Dermis blood vessel endothelial cell (primary cell): ENCODE data around the gene DCTD. TPM values are rescaled to one million over a fixed set of nuclear protein-coding genes. Genes with fewer than 3 reads are reported as not detected.

Experiments
- DNase-seq: peaks from one replicate; pipeline ENCODE4 v3.0.0; 2010
- total RNA-seq: library from RNA; depleted of rRNA; stranded (reverse); fragments of >200 nt; gene quantifications from 2 replicates; pipeline ENCODE4 v1.2.3, GENCODE V29; 2014

Gene DCTD
- total RNA-seq: 77.3 and 107 TPM in 2 replicates

DNA sequence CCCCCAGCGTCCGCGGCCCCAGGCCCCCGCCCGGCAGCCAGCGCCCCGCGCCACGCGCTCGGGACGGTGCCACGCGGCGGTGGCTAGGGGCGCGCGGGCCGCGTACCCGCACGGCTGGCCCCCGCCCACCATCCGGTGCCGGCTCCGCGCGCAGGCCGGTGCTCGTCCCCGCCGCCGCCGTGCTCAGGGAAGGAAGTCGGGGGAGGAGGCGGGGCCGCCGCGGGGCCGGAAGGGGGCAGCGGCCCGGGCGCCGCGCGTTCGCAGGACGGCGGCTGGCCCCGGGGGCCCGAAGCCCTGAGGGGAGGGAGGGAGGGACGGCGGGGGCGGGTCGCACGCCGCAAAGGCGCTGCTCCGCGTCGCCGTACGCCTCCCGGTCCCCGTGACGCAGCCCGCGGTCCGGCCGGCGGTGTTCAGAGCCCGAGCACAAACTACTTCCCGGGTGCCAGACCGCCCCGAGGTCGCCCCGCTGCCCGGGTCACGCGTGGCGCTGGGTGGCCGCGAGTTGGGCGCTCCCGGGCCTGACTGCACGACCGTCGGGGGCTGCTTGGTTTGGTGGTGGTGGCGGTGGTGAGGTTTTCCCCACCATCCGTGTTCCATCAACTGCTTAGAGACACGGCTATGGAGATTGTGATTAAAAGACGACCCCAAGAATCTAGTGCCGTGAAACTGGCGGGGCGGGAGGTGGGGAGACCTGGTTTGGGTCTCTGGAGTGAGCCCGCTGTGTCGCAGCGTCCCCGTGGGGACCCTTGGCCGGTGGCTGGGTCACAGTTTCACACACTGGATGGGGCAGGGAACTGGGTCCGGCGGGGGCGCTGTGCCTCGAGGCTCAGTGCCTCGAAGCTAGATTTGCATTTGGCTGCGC lies at the start of gene DCTD:
Gene DCTD, minus strand, starts transcription at position 205 of the 862 bp plus-strand sequence. CDS start 1,818 bp downstream, outside the sequence.
- DNase-seq: peak; percentile 75

DNA sequence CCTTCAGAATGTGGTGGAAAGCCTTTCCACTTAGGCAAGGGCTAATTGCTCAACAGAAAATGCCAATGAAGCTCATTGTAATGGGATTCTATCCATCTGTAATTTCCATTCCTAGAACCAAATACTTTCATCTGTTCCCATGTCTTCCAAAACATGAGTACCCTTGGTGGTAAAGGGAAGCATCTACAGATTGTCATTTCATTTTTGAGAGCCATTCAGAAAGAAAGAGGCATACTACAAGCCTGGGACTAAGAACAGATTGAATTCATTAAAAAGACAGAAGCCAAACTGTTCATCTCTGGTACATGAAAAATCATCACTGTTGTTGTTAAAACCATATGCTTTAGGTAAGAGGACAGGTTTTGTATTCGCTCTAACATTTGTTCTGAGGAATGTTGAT lies 43.6 kb upstream of the DCTD start:
- DNase-seq: no peak

DNA sequence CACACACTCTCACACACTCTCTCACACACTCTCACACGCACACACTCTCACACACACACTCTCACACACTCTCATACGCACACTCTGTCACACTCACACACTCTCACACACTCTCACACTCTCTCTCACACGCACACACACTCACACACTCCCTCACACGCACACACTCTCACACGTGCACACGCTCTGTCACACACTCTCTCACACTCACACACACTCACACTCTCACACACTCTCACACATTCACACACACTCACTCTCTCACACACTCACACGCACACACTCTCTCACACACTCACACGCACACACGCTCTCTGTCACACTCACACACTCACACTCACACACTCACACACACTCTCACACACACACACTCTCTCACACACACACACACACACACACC lies 43.0 kb upstream of the DCTD start:
- no peak for DNase-seq

DNA sequence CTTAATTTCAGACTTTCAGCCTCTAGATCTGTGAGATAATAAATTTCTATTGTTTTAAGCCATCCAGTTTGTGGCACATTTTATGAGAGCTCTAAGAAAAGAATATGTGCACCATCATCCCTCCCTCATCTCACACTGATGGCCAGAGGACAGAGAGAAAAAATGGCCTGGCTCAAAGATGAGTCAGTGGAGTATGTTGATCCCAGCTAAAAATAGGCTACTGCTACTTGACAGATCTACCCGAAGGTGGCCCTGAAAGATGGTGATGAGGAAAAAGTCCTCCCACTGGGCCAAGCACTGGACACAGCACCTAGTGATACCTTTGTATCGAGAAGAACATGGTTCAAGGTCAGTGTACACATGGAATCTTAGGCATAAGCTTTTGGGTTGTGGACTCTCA lies 38.2 kb upstream of the DCTD start:
- no peak for DNase-seq

DNA sequence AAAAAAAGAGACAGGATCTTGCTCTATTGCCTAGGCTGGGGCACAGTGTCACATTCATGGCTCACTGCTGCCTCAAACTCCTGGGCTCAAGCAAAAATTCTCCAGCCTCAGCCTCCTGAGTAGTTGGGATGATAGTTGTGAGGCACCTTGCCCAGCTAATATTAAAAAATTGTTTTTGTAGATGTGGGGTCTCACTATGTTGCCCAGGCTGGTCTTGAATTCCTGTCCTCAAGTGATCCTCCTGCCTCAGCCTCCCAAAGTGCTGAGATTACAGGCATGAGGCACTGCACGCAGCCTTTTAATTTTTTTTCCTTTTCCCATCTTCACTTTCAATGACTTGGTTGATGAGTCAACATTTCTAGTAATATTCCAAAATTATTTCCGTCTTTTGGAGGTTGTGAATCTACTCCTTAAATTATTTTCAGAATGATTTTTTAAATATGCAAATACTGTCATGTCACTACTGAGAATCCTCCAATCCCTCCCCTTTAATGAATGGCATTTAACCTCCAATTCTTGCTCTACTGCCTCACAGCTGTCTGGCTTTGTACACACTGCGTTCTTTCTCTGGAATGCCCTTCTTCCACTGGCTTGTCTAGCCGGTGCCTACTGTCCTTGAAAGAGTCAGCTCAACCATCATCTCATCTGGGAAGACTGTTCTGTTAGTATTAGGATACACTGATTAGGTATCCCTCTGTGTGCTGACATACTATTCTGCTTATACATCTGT lies 27.5 kb upstream of the DCTD start:
- DNase-seq: no peak

DNA sequence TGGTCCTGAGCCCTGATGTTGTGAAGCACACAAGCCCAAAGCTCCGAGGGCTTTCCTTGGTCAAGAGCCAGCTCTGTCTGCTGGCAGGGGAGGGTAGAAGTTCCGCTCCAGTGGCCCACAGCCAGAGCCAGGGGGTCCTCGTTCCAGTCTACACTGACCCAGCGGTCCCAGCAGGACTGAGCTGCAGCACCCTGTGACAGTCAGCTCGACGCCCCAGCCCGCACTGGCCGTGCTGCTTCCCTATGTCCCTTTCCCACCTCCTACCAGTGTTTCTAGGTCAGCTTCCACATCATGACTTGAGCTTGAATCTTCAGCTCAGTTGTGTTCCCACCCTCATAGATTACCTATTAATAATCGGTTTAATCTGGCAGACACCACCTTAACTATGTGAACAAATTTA lies 22.5 kb upstream of the DCTD start:
- DNase-seq: no peak

DNA sequence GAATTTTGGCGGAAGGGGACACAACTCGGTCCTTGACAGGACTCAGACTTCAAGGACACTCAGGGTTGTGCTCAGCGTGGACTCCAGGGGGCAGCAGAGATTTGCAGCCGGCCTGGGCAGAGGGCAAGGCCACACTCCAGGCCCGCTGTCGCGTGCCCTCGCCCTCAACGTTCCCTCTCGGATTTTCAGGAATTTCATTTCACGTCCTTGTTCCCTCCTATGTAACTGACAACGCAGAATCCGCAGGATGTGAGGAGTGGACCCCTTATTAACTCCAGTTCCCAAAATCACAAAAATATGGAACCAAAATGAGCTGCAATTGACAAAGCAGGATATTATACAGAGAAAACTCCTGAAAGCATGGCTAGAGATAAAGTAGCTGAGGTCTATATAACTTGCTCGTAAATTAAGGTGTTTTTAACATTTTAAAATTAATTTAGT lies 21.0 kb upstream of the DCTD start:
- peak; percentile 86 for DNase-seq

DNA sequence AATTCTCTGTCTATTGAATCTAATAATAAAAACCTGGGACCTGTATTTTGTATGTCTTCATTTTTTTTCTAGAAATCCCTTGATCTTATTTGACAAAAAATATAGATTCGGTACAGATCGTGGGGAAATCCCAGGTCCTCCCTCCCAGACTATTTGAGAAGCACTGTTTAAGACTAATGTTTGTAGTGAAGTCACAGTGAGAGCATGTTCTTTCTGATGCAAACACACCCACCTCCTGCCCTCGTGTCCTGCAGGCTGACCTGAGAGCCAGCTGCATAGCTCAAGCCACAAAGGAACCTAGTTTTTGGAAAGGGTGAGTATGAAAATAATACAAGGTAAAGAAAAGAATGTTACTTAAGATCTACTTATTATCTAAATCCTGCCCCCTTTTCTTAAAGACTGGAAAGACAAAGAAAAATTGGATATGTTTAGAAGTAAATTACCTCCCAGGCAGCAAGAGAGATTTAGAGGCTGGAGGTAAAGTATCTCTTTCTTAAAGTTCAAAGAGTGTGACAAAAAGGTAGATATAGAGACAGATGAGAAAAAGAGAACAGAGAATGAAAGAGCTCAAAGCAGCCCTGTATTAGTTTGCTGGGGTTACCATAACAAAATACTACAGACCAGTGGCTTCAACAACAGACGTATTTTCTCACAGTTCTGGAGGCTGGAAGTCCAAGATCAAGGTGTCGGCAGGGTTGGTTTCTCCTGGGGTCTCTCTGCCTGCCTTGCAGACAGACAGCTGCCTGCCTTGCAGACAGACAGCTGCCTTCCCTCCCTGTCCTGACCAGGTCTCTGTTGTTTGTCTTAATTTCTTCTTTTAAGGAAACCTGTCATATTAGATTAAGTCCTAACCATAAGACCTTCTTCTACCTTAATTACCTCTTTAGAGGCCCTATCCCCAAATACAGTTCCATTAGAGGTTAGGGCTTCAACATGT lies 20.4 kb upstream of the DCTD start:
- DNase-seq: no peak

DNA sequence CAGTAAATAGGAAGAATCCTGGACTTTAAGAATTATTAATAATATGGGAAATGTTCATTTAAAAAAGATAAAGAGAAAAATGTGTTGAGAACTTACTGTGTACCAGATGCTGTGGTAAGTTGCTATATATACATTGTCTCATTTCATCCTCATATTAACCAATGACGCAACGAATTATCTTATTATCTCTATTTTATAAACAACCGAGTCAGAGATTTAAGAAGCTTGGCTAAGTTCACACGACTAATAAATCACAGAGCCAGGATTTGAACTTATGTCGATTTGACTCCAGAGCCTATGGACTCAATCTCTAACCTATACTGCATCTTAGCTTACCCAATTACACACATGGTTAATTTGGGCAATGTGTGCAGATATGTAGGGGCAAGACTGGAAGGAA lies 15.5 kb upstream of the DCTD start:
- DNase-seq: no peak

DNA sequence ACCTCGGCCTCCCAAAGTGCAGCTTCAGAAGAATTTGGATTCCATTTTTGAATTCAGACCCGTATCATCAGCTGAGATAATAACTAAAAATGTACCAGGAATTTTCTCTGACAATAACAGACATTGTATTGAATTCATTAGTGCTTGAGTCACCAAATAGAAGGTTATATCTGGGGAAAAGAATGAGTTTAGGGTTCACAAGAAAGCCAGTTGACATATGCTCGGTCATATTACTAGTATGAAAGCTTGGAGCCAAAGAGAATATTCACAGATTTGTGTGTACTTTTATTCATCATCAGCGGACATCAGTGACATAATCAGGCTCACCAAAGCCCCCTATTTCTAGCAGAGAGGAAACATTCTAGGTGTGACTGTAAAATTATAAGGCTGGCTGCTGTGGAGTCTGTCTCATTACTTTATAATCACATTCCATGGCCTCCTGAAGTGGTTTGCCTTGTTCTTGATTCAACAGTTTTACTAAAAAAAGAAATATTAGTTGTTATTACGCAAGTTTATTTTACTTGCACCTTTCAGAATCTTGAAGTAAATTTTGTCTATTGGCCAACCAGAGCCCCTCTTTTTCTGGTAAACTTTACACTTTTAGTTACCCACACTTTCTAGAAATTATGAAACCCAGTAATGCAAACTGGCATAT lies 14.6 kb upstream of the DCTD start:
- no peak for DNase-seq

DNA sequence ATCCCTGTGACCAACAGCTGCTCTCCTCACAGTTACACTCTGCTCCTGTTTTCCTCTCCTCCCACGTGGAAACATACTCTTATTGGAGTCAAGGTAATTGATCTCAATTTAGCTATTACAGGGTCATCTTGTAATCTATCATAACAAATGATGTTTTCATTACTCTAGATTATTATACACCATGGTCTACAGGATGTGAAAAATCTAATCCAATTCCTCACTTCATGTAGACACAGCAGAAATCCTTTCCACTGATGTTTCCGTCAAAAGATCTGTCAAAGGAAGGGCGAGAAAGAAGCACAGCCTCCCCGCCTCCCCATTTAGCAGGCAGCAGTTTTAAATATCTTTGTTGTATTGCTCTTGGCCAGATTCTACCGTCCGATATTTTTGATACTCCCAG lies 13.7 kb upstream of the DCTD start:
- no peak for DNase-seq

DNA sequence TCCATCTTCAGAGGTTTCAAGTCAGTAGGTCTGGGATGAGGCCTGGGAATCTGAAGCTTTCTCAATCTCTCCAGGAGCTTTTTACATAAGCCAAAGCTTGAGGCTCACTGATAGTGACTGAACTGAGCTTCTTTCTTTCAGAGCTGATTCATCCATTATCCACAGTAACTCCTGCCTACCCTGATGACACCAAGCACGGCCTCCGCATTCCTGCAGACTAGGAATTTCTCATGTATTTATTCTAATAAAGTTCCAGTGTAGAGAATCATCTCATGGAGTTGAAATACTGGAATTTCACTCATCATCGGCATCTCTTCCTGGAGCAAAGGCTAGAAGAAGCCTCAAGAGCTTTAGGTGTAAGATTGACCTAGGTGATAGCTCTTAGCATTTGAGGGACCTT lies 12.1 kb upstream of the DCTD start:
- DNase-seq: no peak

DNA sequence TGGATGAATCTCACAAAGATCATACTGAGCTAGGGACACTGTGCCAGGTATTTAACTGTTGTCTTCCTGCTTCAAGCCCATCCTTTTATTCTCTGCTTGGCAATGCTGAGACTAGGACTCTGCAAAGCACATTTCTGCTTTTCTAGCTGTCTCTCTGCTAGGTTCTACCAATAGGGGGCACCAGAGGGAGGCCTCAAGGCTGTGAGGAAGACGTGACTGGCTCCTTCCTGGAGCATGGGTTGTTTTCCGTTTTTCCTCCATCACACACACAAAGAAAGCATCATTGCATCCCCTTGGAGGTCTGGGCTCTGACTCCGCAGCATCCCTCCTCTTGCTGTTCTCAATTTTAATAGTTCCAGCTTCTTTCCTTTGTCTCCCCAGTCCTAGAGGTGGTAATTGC lies 10.9 kb upstream of the DCTD start:
- peak; percentile 31 for DNase-seq

DNA sequence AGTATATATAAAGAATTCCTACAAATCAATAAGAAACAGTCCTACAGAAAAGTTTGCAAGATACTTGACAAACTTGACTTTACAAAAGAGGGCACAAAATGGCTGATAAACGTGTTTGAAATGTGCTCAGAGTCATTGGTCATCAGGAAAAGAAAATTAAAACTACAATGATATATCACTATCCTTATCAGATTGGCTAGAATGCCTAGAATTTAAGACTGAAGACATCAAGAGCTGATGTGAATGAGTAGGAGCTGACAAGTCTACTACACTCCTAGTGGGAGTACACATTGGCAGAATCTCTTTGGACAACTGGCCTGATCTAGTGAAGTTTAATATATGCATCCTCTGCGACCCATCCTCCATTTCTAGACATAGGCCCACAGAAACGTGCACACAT lies 10.3 kb upstream of the DCTD start:
- DNase-seq: no peak

DNA sequence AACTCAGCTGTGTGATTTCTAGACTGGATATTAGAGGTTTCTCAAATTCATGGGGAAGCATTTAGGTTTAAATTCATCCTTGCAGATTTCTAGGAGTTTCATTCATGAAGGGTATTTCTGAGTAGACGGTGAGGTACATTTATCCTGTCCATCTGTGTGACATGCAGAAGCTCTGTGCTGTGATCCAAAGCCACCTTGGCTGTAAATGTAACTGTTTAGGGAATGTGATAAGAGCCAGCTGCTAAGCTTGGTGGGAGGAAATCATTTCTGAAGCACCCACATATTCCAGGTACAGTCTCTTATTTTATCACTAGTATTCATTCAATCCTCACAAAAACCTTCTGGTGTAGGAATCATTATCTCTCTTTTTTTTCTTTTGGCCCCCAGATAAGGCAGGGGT lies 8.7 kb upstream of the DCTD start:
- DNase-seq: no peak

DNA sequence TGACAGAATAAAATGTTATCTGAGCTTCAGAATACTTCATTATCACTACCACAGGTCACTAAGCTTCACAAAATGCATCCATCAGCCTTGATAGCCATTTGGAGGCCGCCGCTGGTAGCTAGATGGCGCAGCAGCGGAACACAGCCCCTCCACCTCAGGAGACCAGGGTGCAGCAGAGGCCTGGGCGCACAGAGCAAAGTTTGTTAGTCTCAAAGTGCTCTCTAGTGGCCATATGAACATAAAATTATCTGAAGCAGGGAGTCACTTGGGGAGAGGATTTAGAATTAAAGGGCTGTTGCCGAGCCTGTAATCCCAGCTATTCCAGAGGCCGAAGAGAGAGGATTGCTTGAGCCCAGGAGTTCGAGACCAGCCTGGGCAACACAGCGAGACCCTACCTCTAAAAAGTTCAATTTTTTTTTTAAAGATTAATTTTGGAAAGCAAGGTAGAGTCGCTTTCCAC lies 8.1 kb upstream of the DCTD start:
- peak; percentile 80 for DNase-seq

DNA sequence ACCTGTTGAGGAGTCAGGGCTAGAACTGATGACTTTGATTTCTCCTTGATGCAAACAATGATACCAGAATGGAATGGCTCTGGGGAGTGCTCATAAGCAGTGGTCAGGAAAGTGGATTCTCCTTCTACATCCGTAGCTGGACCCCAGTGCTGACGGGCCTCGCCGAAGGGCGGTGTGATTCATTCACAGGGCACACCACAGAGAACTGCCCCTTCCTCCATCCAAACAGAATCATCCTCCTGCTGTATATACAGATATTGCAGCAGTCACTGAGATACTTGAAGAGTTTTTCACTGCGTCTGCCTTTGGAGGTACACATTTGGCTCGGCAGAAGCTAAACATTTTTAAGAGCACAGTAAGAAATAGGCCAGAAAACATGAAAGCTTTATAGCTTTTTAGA lies 7.3 kb upstream of the DCTD start:
- no peak for DNase-seq

DNA sequence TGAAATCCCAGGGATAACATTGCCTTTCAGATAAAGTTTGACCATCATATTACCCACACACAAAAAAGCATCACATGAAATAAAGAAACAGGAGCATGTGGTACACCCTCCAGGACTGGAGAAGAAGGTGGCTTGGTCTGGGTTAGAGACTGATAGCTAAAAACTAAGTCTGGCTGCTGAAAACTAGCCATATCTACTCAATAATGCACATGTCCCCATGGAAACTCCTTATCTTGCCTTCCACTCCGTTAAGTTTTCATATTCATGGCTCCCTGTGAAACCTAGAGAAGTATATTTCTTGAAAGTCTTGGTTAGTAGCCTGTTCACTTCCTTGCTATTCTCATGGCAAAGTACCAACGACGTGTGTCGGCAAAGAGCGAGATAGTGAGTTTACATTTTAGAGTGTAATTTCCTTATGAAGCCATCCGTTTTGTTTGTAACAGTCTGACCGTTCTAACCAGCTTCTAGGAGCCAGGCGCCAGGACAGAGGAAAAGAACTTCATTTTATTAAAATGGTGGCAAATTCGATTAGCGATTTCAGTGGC lies 6.7 kb upstream of the DCTD start:
- DNase-seq: no peak

DNA sequence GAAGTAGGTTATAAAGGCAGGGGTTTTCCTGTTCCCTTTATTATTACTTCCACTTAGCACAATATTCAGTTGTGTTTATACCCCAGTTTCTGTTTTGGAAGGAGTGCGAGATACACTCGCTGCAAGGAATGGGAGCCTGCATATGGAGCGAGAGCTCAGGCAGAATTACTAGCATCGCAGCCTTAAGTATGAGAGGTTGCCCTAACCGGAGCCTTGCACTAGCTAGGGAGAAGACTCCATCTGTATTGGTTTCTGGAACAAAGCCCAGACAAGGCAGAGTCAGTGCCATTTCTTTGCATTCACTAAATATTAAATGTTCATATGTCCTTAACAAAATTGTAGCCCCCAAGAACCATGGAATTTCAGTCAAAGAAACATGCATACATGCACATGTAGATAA lies 6.2 kb upstream of the DCTD start:
- no peak for DNase-seq

DNA sequence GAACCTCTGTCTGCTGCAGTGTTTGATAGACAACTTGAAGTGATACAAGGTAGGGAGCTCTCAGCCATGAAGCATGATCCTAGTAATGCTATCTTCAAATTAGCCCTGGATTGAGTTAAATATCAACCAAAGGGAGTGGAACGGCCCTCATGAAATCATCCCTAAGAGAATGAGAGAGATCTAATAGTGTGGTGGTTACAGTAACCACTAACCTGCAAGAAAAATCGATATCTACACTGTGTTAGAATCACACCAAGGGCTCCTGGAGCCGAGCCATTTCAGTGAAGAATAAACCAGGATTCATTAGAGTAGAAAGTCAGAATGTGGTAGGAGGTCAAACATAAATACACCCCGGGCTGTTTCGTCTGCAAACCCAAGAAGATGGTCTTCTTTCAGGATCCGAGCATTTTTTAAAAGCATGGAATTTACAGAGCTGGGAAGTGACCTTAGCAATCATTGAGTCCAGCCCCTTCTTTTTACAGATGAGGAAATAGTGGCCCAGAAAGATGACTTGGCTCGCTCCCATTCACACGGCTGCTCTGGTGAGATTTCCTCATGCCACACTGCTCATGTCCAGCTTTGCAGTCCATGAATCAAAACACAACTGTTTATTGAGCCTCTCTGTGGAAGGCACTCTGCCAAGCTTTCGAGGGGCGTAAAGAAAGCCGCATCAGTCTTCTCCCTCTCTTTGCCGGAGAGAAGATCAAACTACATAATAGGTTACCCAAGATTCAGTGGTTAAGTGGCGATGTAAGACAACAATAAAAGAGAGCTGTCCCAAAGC lies 5.5 kb upstream of the DCTD start:
- DNase-seq: no peak

DNA sequence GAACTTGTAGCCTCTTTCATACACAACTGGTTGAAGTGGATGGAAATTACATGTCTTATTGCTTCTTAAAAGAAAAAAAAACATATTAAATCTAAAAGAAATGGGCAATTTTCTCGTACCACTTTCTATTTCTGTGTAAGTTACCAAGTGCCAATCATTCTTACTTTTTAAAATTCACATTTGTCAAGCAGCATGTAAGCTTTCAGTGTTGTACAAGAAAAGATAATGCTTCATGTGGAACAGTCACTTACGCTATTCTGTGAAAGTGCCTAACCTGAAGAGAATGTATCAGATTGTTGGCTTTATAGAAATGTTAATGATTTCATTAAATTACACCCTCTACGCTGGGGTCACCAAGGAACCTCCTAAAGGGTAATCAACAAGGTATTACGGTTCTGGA lies 4.4 kb upstream of the DCTD start:
- no peak for DNase-seq
